ENCODE measurements around the gene C1QTNF8. TPM values are rescaled to one million over a fixed set of nuclear protein-coding genes. Genes with fewer than 3 reads are reported as not detected.

C1QTNF8 gene
- polyA plus RNA-seq, 2 of the 4 experiments (the other 2 are of a cell fraction): not detected

- WGBS (ENCODE audit: missing lambda C conversion rate): 79% methylated on average over 3 of the region's 8 CpGs
- no peak for FAIRE-seq
- DNase-seq (ENCODE audit: low read depth in 1 of 2, low spot score in 1 of 2): no peak
- no peak overlapping the region; a peak in 1 of 6 replicates for H3K27ac ChIP-seq
- POLR2A ChIA-PET: no interaction called here
- no peak for ATAC-seq
- H3K4me1 ChIP-seq: no peaks in the 10 kb centered on the region
- CTCF ChIA-PET: interaction anchor here (1.0 kb wide), 1 partner anchor 10 kb away, joined by 3 read pairs; no protein-coding TSS in a partner anchor
- H3K4me2 ChIP-seq: no peak overlapping the region
- TF ChIP-seq SREBF2 (IDR thresholded peaks at IDR 0.05) (no peak), CHD2 (IDR thresholded peaks at IDR 0.05; ENCODE audit: low read length, partially characterized antibody) (no peak)
- H3K9me3 ChIP-seq: no peaks in the 10 kb centered on the region
- no peak overlapping the region for H3K4me3 ChIP-seq
Measured at GRCh38 chr16:1141716-1142115, 45.7 kb upstream of the C1QTNF8 start.

GRCh38 chr16:1141191-1141590, 45.1 kb upstream of the C1QTNF8 start:
- FAIRE-seq (no peak), ATAC-seq (no peak), DNase-seq (ENCODE audit: low read depth in 1 of 2, low spot score in 1 of 2) (no peak)
- no peak overlapping the region for H3K4me2 ChIP-seq
- ChIA-PET CTCF (interaction anchor here (1.0 kb wide), 1 partner anchor 10 kb away, joined by 3 read pairs; no protein-coding TSS in a partner anchor), POLR2A (no interaction called here)
- TF ChIP-seq KDM1A (IDR thresholded peaks at IDR 0.05; ENCODE audit: low read depth) (no peak), BCL3 (IDR thresholded peaks at IDR 0.05) (no peak)
- no peaks in the 10 kb centered on the region for H3K9me3 ChIP-seq
- H3K27ac ChIP-seq: no peak overlapping the region
- no peak overlapping the region for H3K4me3 ChIP-seq
- no peaks in the 10 kb centered on the region for H3K4me1 ChIP-seq
- 65% methylated on average over 5 of the region's 8 CpGs for WGBS (ENCODE audit: missing lambda C conversion rate)

- no peaks in the 10 kb centered on the region for H3K9me3 ChIP-seq
- no peak overlapping the region for H3K4me2 ChIP-seq
- POLR2A ChIA-PET: no interaction called here
- no peak for TF ChIP-seq HDAC2 (IDR thresholded peaks at IDR 0.05)
- TF ChIP-seq CEBPB (IDR thresholded peaks at IDR 0.05): no peak
- TF ChIP-seq RAD21 (conservative IDR thresholded peaks at IDR 0.05 in 1 of 2, IDR thresholded peaks at IDR 0.05 in 1 of 2): no peak
- no peak for TF ChIP-seq MAZ (IDR thresholded peaks at IDR 0.05; ENCODE audit: borderline replicate concordance, low read depth, low read length)
- TF ChIP-seq PHF8 (IDR thresholded peaks at IDR 0.05; ENCODE audit: borderline replicate concordance, low read depth): no peak
- no peak for TF ChIP-seq KDM1A (IDR thresholded peaks at IDR 0.05; ENCODE audit: low read depth)
- no peak for TF ChIP-seq RARB (CRISPR knock-in tag; IDR thresholded peaks at IDR 0.05)
- TF ChIP-seq EP300 (IDR thresholded peaks at IDR 0.05): no peak
- no peak for TF ChIP-seq REST (IDR thresholded peaks at IDR 0.05)
- TF ChIP-seq TFCP2L1 (CRISPR knock-in tag; IDR thresholded peaks at IDR 0.05): no peak
- TF ChIP-seq KDM5A (IDR thresholded peaks at IDR 0.05): no peak
- FAIRE-seq (no peak), DNase-seq (ENCODE audit: low read depth in 1 of 2, low spot score in 1 of 2) (no peak), ATAC-seq (no peak)
- no peak overlapping the region for H3K4me3 ChIP-seq
- CTCF ChIA-PET: interaction anchor here (1.7 kb wide), 1 partner anchor 85 kb away, joined by 5 read pairs; no protein-coding TSS in a partner anchor
- WGBS (ENCODE audit: missing lambda C conversion rate): 81% methylated on average over 19 of the region's 23 CpGs
- no peaks in the 10 kb centered on the region for H3K4me1 ChIP-seq
- no peak overlapping the region for H3K27ac ChIP-seq
Measured at GRCh38 chr16:1140582-1141162, 44.6 kb upstream of the C1QTNF8 start.

GRCh38 chr16:1137604-1138003, 41.6 kb upstream of the C1QTNF8 start:
- DNase-seq (ENCODE audit: low read depth in 1 of 2, low spot score in 1 of 2) (no peak), FAIRE-seq (no peak), ATAC-seq (no peak)
- H3K4me1 ChIP-seq: peaks cover 12% of the 10 kb centered on the region
- H3K9me3 ChIP-seq: no peaks in the 10 kb centered on the region
- 75% methylated on average over 24 of the region's 24 CpGs for WGBS (ENCODE audit: missing lambda C conversion rate)
- no peak overlapping the region for H3K4me2 ChIP-seq
- TF ChIP-seq HEYL (CRISPR knock-in tag; IDR thresholded peaks at IDR 0.05): no peak
- TF ChIP-seq FOXS1 (CRISPR knock-in tag; IDR thresholded peaks at IDR 0.05): no peak
- no peak for TF ChIP-seq REST (IDR thresholded peaks at IDR 0.05)
- no peak for TF ChIP-seq ZNF302 (CRISPR knock-in tag; IDR thresholded peaks at IDR 0.05)
- TF ChIP-seq TFCP2L1 (CRISPR knock-in tag; IDR thresholded peaks at IDR 0.05): no peak
- TF ChIP-seq RNF2 (IDR thresholded peaks at IDR 0.05; ENCODE audit: borderline replicate concordance, low read depth): no peak
- POLR2A ChIA-PET: no interaction called here
- H3K27ac ChIP-seq: no peak overlapping the region
- CTCF ChIA-PET: interaction anchor here (1.5 to 3.2 kb wide), 2 partner anchors 13 to 56 kb away, joined by 3 to 21 read pairs; no protein-coding TSS in a partner anchor
- H3K4me3 ChIP-seq: no peak overlapping the region

Data from A549 (cell line).